ENCODE data around the gene RIPOR2. TPM values are rescaled to one million over a fixed set of nuclear protein-coding genes. Genes with fewer than 3 reads are reported as not detected.

Gene RIPOR2
- total RNA-seq, 4 donors from 2014 or later, result 3.7 to 112 (median 6.1) TPM

DNA sequence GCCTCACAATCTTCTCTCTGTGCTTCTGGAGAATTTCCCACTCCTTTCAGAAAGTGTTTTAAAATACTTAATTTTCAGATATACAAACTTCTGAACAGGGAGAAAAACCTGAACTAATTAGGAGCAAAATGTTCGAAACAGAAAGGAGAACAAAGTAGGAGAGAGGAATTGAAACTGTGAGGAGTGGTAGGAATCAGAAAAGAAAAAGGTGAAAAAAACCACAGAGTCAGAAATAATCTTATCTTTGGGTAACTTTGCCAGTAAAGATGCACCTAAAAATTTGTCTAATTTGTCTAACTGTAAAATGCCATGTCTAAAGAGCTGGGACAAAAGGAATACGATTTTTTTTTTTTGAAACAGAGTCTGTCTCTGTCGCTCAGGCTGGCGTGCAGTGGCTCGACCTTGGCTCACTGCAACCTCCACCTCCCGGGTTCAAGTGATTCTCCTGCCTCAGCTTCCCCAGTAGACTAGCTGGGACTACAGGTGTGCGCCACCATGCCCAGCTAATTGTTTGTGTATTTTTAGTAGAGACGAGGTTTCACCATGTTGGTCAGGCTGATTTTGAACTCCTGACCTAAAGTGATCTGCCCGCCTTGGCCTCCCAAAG, 4.7 kb upstream of the RIPOR2 start:
- Histone ChIP-seq H3K9me3 (peaks cover 0 to 9% (median 2%) of the 10 kb centered on the region in 4 donors), H3K4me1 (peaks cover 0 to 4% (median 0%) of the 10 kb centered on the region in 4 donors), H3K4me3 (no peak overlapping the region), H3K27me3 (no peaks in the 10 kb centered on the region), H3K36me3 (no peaks in the 10 kb centered on the region), H3K27ac (peak overlapping the region in 2 of 4 donors; percentile 33 to 75)
- TF ChIP-seq POLR2A (IDR thresholded peaks at IDR 0.05), result no peak
- DNase-seq, result no peak

DNA sequence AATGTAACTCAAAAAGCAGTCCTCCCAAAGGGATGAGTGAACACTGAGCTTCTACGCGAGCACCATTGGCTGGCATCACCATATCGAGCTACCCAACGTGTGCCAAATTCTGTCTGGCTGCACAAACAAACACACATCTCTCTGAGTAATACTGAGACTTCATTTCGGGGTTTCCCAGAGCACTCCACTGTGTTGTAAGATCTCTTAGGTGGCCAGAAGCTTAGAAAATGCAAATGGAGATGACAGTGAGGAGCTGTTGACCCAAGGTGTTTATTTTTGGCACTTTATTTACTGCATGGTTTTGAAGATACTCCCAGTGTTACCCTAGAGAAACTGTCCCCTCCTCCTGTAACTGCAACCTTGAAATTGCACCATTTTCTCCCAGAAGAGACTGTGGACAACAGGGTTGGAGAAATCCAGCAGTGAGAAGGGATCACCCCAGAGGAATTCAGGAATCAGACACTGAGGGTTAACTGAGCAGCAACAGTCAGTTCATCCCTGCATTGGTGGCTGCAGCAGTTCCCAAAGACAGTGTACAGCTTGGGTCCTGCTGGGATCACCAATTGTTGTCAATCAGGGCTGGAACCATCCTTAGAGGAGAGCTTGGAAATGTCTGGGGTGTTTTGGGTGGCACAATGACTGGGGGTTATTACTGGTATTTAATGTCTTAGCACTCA, 1.0 kb upstream of the RIPOR2 start:
- no peak for TF ChIP-seq POLR2A (IDR thresholded peaks at IDR 0.05)
- TF ChIP-seq, protein P1, sequence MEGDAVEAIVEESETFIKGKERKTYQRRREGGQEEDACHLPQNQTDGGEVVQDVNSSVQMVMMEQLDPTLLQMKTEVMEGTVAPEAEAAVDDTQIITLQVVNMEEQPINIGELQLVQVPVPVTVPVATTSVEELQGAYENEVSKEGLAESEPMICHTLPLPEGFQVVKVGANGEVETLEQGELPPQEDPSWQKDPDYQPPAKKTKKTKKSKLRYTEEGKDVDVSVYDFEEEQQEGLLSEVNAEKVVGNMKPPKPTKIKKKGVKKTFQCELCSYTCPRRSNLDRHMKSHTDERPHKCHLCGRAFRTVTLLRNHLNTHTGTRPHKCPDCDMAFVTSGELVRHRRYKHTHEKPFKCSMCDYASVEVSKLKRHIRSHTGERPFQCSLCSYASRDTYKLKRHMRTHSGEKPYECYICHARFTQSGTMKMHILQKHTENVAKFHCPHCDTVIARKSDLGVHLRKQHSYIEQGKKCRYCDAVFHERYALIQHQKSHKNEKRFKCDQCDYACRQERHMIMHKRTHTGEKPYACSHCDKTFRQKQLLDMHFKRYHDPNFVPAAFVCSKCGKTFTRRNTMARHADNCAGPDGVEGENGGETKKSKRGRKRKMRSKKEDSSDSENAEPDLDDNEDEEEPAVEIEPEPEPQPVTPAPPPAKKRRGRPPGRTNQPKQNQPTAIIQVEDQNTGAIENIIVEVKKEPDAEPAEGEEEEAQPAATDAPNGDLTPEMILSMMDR (IDR thresholded peaks at IDR 0.05), result no peak
- DNase-seq, result peak in 1 of 3 donors; percentile 58
- no peaks in the 10 kb centered on the region for H3K36me3 ChIP-seq
- no peaks in the 10 kb centered on the region for H3K9me3 ChIP-seq
- no peak overlapping the region for H3K4me3 ChIP-seq
- H3K27ac ChIP-seq, result peak overlapping the region in 2 of 4 donors; percentile 57 to 80
- peaks cover 0 to 4% (median 0%) of the 10 kb centered on the region in 4 donors for H3K4me1 ChIP-seq
- no peaks in the 10 kb centered on the region for H3K27me3 ChIP-seq

DNA sequence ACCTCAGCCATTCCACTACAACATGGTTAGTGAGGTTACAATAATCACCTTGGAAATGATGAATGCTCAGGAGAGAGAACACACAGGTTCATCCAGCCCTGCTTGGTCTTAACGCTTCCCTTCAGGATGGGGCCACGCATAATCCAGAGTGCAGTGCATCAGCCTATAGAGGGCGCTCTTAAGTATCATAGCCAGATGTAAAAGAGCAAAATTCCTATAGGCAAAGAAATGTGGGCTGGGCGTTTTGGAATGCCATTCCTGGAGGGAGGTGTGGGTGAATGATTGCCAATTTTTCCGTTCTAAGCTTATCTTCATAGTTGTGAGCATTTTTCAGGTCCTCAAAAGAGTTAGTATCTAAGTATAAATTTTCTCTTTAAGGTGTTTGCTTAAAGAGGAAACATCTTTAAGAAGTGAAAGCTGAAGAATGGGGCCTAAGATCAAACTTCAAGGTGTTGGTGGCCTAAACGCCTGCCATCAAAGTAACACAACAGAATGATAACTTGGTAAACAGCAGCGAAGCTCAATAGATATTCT, 1.8 kb downstream of the RIPOR2 start:
- DNase-seq, result peak in 2 of 3 donors; percentile 70 to 75
- Histone ChIP-seq H3K9me3 (no peaks in the 10 kb centered on the region), H3K36me3 (no peaks in the 10 kb centered on the region), H3K27me3 (no peaks in the 10 kb centered on the region), H3K4me3 (peak overlapping the region in 3 of 4 donors; percentile 11 to 45 (median 42)), H3K27ac (peak overlapping the region in 2 of 4 donors; percentile 52 to 80), H3K4me1 (peaks cover 0 to 12% (median 2%) of the 10 kb centered on the region in 4 donors)
- no peak for TF ChIP-seq POLR2A (IDR thresholded peaks at IDR 0.05)
- TF ChIP-seq, protein P1 (IDR thresholded peaks at IDR 0.05), result peak; percentile 19 to 81 (median 51)

DNA sequence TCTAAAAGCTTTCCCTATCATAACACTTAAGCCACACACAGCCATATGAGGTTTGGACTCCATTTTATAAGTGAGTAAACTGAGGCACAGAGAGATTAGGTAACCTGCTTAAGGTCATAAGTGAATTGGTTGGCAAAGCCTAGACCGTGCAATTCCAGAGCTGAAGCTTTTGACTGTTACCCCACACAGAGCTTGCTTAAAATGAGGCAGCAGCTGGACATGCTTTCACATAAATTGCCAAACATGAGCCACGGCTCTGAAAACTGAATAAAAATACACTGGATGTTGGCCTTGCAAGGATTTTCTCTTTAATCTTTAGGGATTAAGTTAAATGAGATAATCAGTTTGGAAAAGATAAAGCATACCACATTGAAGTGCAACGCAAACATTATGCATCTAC, 2.5 kb downstream of the RIPOR2 start:
- H3K4me1 ChIP-seq, result peaks cover 0 to 12% (median 2%) of the 10 kb centered on the region in 4 donors
- peak overlapping the region in 2 of 4 donors; percentile 52 to 80 for H3K27ac ChIP-seq
- peak overlapping the region in 3 of 4 donors; percentile 11 to 45 (median 42) for H3K4me3 ChIP-seq
- H3K9me3 ChIP-seq, result no peaks in the 10 kb centered on the region
- no peaks in the 10 kb centered on the region for H3K36me3 ChIP-seq
- no peaks in the 10 kb centered on the region for H3K27me3 ChIP-seq
- DNase-seq, result no peak
- TF ChIP-seq POLR2A (IDR thresholded peaks at IDR 0.05), result no peak
- TF ChIP-seq, protein P1 (IDR thresholded peaks at IDR 0.05), result no peak

DNA sequence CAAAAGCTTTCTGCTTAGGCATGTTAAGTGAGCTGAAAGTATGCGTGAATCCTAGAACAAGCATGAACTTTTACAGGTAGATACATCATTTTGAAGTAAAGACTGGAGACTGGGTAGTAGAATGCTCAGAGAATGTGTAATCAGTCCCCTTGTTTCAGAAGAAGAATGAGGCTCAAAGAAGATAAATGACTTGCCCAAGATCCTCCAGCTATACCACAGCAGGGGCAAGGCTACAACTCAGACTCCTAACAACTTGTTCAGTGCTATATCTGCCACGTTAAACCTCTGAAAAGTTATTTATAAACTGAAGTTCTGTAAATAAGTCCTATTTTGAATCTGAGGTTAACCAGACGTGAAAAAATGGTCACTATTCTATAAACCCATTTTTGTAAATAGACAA, 2.9 kb downstream of the RIPOR2 start:
- peak overlapping the region in 3 of 4 donors; percentile 18 to 80 (median 48) for H3K27ac ChIP-seq
- H3K27me3 ChIP-seq, result no peaks in the 10 kb centered on the region
- no peaks in the 10 kb centered on the region for H3K36me3 ChIP-seq
- peaks cover 0 to 12% (median 1%) of the 10 kb centered on the region in 4 donors for H3K4me1 ChIP-seq
- no peak for TF ChIP-seq POLR2A (IDR thresholded peaks at IDR 0.05)
- TF ChIP-seq, protein P1 (IDR thresholded peaks at IDR 0.05), result no peak
- DNase-seq, result no peak
- no peaks in the 10 kb centered on the region for H3K9me3 ChIP-seq
- H3K4me3 ChIP-seq, result peak overlapping the region in 2 of 4 donors; percentile 42 to 45

Measured in Peyer's patch (tissue), 4 donors.